Endothelial cell of umbilical vein (primary cell): ENCODE data around the gene RAB1A. TPM values are rescaled to one million over a fixed set of nuclear protein-coding genes. Genes with fewer than 3 reads are reported as not detected.
A peak's percentile ranks its signal among the peaks of the same experiment; 100 is the strongest.

ENCODE experiments used
- BruUV-seq: library from RNA; stranded (reverse); fragments of 400-500 nt; replicated peaks from 2 replicates; lab custom pipeline; 2021; lab: Mats Ljungman, UMichigan
- CTCF ChIA-PET: fragments of 300-600, 350-600 bp; sonication (Branson Sonifier 250); formaldehyde crosslinking; loops from one replicate; lab custom pipeline; 2021; ENCODE audit warnings: antibody characterized with exemption, inconsistent platforms; lab: Charles Lee
- POLR2A ChIA-PET: fragments of 300-600, 350-600 bp; sonication (Branson Sonifier 250); formaldehyde crosslinking; loops from one replicate; lab custom pipeline; 2021; ENCODE audit warnings: antibody characterized with exemption, inconsistent platforms; lab: Charles Lee
- DNase-seq: peaks from one replicate; pipeline ENCODE4 v3.0.0-alpha.2; 2011; ENCODE audit warnings: low read depth, low spot score
- FAIRE-seq: peaks from 2 replicates; lab custom pipeline; 2011; peaks lifted over from hg19 to GRCh38; lab: Jason Lieb, UNC
- H2AFZ ChIP-seq: 2 replicates; pipeline ENCODE4 v1.6.0; 2012; ENCODE audit warnings: low read depth, low read length, control low read depth, inconsistent platforms
- H3K27ac ChIP-seq: 2 replicates; pipeline ENCODE4 v1.5.1; 2011; ENCODE audit warnings: low read depth, mild to moderate bottlenecking, control low read depth, low read length, moderate library complexity; ENCODE audit not compliant: insufficient read depth
- H3K27me3 ChIP-seq, 2 experiments: 2 replicates each; pipeline versions ENCODE4 v1.6.0 to v1.6.1; 2011; ENCODE audit warnings: low read length in 2 of 2, mixed read lengths in 1 of 2; ENCODE audit not compliant: control insufficient read depth in 2 of 2, insufficient read depth in 2 of 2
- H3K36me3 ChIP-seq, 2 experiments: 2 replicates in 1 of 2; 3 replicates in 1 of 2; pipeline ENCODE4 v1.5.1; 2011; ENCODE audit warnings: low read length in 2 of 2, mild to moderate bottlenecking in 1 of 2, moderate library complexity in 1 of 2; ENCODE audit not compliant: control insufficient read depth in 2 of 2, insufficient read depth in 2 of 2; ENCODE audit errors: extremely low read depth in 1 of 2
- H3K4me1 ChIP-seq: 3 replicates; pipeline ENCODE4 v1.5.1; 2011; ENCODE audit warnings: mild to moderate bottlenecking, low read length; ENCODE audit not compliant: control insufficient read depth, insufficient read depth; ENCODE audit errors: extremely low read depth
- H3K4me2 ChIP-seq: 2 replicates; pipeline ENCODE4 v1.6.1; 2011; ENCODE audit warnings: low read length, control low read depth, mixed read lengths; ENCODE audit not compliant: insufficient read depth
- H3K4me3 ChIP-seq, 3 experiments: fragments of 200-600 bp in 1 of 3; sonication (generic), shearing (Covaris generic) in 1 of 3; replicated peaks in 1 of 3; 2 replicates each; pipeline ENCODE4 v1.5.1; 2011 to 2016; ENCODE audit warnings: control low read depth in 3 of 3, low read length in 3 of 3, mild to moderate bottlenecking in 2 of 3, inconsistent platforms in 1 of 3, low read depth in 1 of 3, moderate library complexity in 1 of 3; ENCODE audit not compliant: insufficient read depth in 1 of 3
- H3K79me2 ChIP-seq: 2 replicates; pipeline ENCODE4 v1.6.0; 2012; ENCODE audit warnings: low read length, inconsistent platforms; ENCODE audit not compliant: control insufficient read depth, insufficient read depth
- H3K9ac ChIP-seq: replicated peaks from 2 replicates; pipeline ENCODE3; 2011; ENCODE audit warnings: low read length, control low read depth; ENCODE audit not compliant: insufficient read depth; ENCODE audit errors: extremely low read depth
- H3K9me1 ChIP-seq: replicated peaks from 3 replicates; pipeline ENCODE4 v1.6.0; 2011; ENCODE audit warnings: mild to moderate bottlenecking, low read length; ENCODE audit not compliant: control insufficient read depth, insufficient read depth; ENCODE audit errors: extremely low read depth
- H3K9me3 ChIP-seq: replicated peaks from 2 replicates; pipeline ENCODE4 v1.5.1; 2012; ENCODE audit warnings: low read length, inconsistent platforms; ENCODE audit not compliant: control insufficient read depth, insufficient read depth
- H4K20me1 ChIP-seq: replicated peaks from 2 replicates; pipeline ENCODE3; 2011; ENCODE audit warnings: mild to moderate bottlenecking, low read length; ENCODE audit not compliant: control insufficient read depth, insufficient read depth; ENCODE audit errors: extremely low read depth
- CTCF ChIP-seq, 2 donors: IDR thresholded peaks; 1 replicate in 1 of 2; 2 replicates in 1 of 2; pipeline ENCODE4 v1.5.1; 2011; ENCODE audit warnings: low read length in 2 of 2, mild to moderate bottlenecking in 2 of 2, moderate library complexity in 2 of 2, control low read depth in 1 of 2, inconsistent platforms in 1 of 2, low read depth in 1 of 2; ENCODE audit not compliant: insufficient read depth in 1 of 2; ENCODE audit errors: extremely low read depth in 1 of 2
- EZH2 ChIP-seq: IDR thresholded peaks from 2 replicates; pipeline ENCODE4 v1.6.1; 2012; ENCODE audit warnings: borderline replicate concordance, low read depth, mild to moderate bottlenecking, moderate library complexity, low read length, inconsistent platforms; ENCODE audit not compliant: severe bottlenecking
- FOS ChIP-seq: IDR thresholded peaks from 2 replicates; pipeline ENCODE4 v1.6.1; 2011; ENCODE audit warnings: mild to moderate bottlenecking, low read length, moderate library complexity, borderline replicate concordance; ENCODE audit not compliant: insufficient read depth
- GATA2 ChIP-seq: IDR thresholded peaks from 2 replicates; pipeline ENCODE4 v1.7.0; 2011; ENCODE audit warnings: low read depth, mild to moderate bottlenecking, moderate library complexity, mixed read lengths, low read length; ENCODE audit not compliant: insufficient read length, insufficient read depth
- JUN ChIP-seq: IDR thresholded peaks from 2 replicates; pipeline ENCODE4 v1.6.1; 2011; ENCODE audit warnings: borderline replicate concordance, low read depth; ENCODE audit not compliant: insufficient read length, insufficient read depth
- MAX ChIP-seq: IDR thresholded peaks from 2 replicates; pipeline ENCODE4 v1.6.1; 2011; ENCODE audit not compliant: insufficient read depth, insufficient read length
- MYC ChIP-seq: IDR thresholded peaks from one replicate; pipeline ENCODE4 v1.6.1; 2011; ENCODE audit warnings: mild to moderate bottlenecking, low read depth, low read length
- POLR2A ChIP-seq: IDR thresholded peaks from 2 replicates; pipeline ENCODE4 v1.6.1; 2012; ENCODE audit warnings: low read depth, mild to moderate bottlenecking, control low read depth, low read length
- POLR2AphosphoS5 ChIP-seq: IDR thresholded peaks from 2 replicates; pipeline ENCODE4 v1.6.1; 2012; ENCODE audit warnings: low read depth, mild to moderate bottlenecking, control low read depth, low read length, moderate library complexity; ENCODE audit not compliant: insufficient read depth
- dilution Hi-C: fragments of 300-500 bp; cut with MboI; formaldehyde crosslinking; loops from one replicate; pipeline ENCODE4 v1.15.0; 2019; ENCODE audit warnings: low sequenced_read_pairs; ENCODE audit not compliant: extremely low pct_ligation_motif_present
- intact Hi-C: fragments of 100-400 bp; cut with micrococcal nuclease; formaldehyde crosslinking; loops from one replicate; pipeline ENCODE4 v1.10.0; 2022
- polyA plus RNA-seq, 4 experiments: library from polyadenylated mRNA; depleted of rRNA in 3 of 4; stranded (reverse) in 3 of 4; unstranded in 1 of 4; fragments of >200 nt; gene quantifications; 2 replicates each; pipeline versions ENCODE4 v1.2.1 to v1.2.3, GENCODE V29; 2011 to 2012; ENCODE audit warnings: missing spikeins in 1 of 4
- total RNA-seq: library from RNA; stranded (reverse); gene quantifications from 2 replicates; pipeline ENCODE4 v1.2.3, GENCODE V29; 2021

The RAB1A gene
- total and polyA plus RNA-seq, 2 donors (not counting 3 experiments of a cell fraction or from before 2014, with no cell fraction given): 121 to 176 TPM

GRCh38 chr2:65070172-65070830 is 59.6 kb downstream of the RAB1A start:
- H3K4me1 ChIP-seq: peaks cover 36% of the 10 kb centered on the region
- H3K9me1 ChIP-seq: no peaks in the 10 kb centered on the region
- intact Hi-C loops (no loop called here), dilution Hi-C loops (no loop called here)
- ChIA-PET CTCF (interaction anchor here (1.0 to 2.6 kb wide), 4 partner anchors 12 to 152 kb away, joined by 3 to 14 read pairs (median 4); no protein-coding TSS in a partner anchor), POLR2A (interaction anchor here (1.0 to 1.4 kb wide), 2 partner anchors 14 to 27 kb away, joined by 3 read pairs; partner anchors contain the start of gene CEP68)
- peak overlapping the region; percentile 35 for H3K27ac ChIP-seq
- no peaks in the 10 kb centered on the region for H3K9me3 ChIP-seq
- peaks cover 6 to 37% of the 10 kb centered on the region in 2 experiments for H3K36me3 ChIP-seq
- no peak for TF ChIP-seq EZH2
- TF ChIP-seq FOS: peak; percentile 67
- H3K27me3 ChIP-seq: no peaks in the 10 kb centered on the region
- H3K4me2 ChIP-seq: no peak overlapping the region
- peak; percentile 58 for DNase-seq
- no peaks in the 10 kb centered on the region for H4K20me1 ChIP-seq
- H3K4me3 ChIP-seq: no peak overlapping the region
- FAIRE-seq: peak; percentile 69
- BruUV-seq: no TSS peak
- H2AFZ ChIP-seq: no peak overlapping the region
- no peak overlapping the region for H3K9ac ChIP-seq
- H3K79me2 ChIP-seq: peaks cover 5% of the 10 kb centered on the region

GRCh38 chr2:65069439-65069824 is 60.5 kb downstream of the RAB1A start:
- no peak overlapping the region for H2AFZ ChIP-seq
- peaks cover 43% of the 10 kb centered on the region for H3K4me1 ChIP-seq
- no peak overlapping the region for H3K9ac ChIP-seq
- H4K20me1 ChIP-seq: no peaks in the 10 kb centered on the region
- no peaks in the 10 kb centered on the region for H3K27me3 ChIP-seq
- peak overlapping the region; percentile 36 for H3K27ac ChIP-seq
- ChIA-PET POLR2A (interaction anchor here (1.0 to 1.4 kb wide), 2 partner anchors 13 to 26 kb away, joined by 3 read pairs; partner anchors contain the start of gene CEP68), CTCF (interaction anchor here (0.6 to 2.6 kb wide), 3 partner anchors 23 to 100 kb away, joined by 3 to 14 read pairs (median 3); no protein-coding TSS in a partner anchor)
- peaks cover 6 to 37% of the 10 kb centered on the region in 2 experiments for H3K36me3 ChIP-seq
- no peak for DNase-seq
- no peaks in the 10 kb centered on the region for H3K9me1 ChIP-seq
- no peak for FAIRE-seq
- dilution Hi-C loops (no loop called here), intact Hi-C loops (no loop called here)
- no peak for TF ChIP-seq MAX
- no peak for TF ChIP-seq EZH2
- TF ChIP-seq CTCF (IDR thresholded peaks at IDR 0.05; ENCODE audit: extremely low read depth in 1 of 2, insufficient read depth in 1 of 2, low read depth in 1 of 2, low read length in 2 of 2): no peak
- no peak for TF ChIP-seq JUN
- TF ChIP-seq FOS: no peak
- TF ChIP-seq POLR2AphosphoS5: no peak
- TF ChIP-seq MYC: no peak
- TF ChIP-seq GATA2: no peak
- no peak for TF ChIP-seq POLR2A
- peaks cover 5% of the 10 kb centered on the region for H3K79me2 ChIP-seq
- H3K9me3 ChIP-seq: no peaks in the 10 kb centered on the region
- H3K4me3 ChIP-seq: no peak overlapping the region
- H3K4me2 ChIP-seq: peak overlapping the region; percentile 1
- no TSS peak for BruUV-seq
